ENCODE results near the gene PIK3R2. TPM values are rescaled to one million over a fixed set of nuclear protein-coding genes. Genes with fewer than 3 reads are reported as not detected.

The PIK3R2 gene
- total and polyA plus RNA-seq, 2 of the 13 experiments (the other 11 are each of a cell fraction or from before 2014, with no cell fraction given), result 18.6 to 25.3 TPM

DNA sequence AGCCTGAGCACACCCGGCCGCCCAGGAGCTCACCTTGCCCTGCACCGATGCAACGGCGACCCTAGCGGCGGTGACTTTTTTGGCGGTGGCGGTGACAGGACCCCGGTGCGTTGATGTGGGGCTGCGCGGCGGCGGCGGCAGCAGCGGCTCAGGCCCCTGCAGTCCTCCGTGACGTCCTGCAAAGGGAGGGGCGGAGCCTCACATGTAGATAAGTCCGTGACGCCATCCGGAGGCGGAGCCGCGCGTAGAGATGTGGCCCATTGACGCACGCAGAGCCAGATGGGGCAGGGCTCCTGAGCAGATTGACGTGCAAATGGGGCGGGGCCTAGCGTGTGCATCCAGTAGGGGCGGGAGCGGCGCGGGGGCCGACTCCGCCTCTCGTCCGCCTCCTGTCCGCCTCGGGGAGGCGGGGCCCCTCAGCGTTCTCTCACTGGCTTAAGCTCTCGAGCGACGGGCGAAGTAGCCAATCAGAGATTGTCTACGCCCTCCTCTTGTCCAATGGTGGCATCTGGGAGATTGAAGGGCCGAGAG, 51.0 kb downstream of the PIK3R2 start, which contains the start of gene RAB3A (continued):
- TF ChIP-seq KLF15 (CRISPR knock-in tag; IDR thresholded peaks at IDR 0.05; ENCODE audit: borderline replicate concordance), result no peak; the same call in 1 of the 2 replicates
- peak; percentile 52 for TF ChIP-seq AGO1 (IDR thresholded peaks at IDR 0.05; ENCODE audit: low read depth, low read length, poor library complexity, severe bottlenecking)
- no peak for TF ChIP-seq ZNF768 (CRISPR knock-in tag; IDR thresholded peaks at IDR 0.05)
- TF ChIP-seq, protein P1, sequence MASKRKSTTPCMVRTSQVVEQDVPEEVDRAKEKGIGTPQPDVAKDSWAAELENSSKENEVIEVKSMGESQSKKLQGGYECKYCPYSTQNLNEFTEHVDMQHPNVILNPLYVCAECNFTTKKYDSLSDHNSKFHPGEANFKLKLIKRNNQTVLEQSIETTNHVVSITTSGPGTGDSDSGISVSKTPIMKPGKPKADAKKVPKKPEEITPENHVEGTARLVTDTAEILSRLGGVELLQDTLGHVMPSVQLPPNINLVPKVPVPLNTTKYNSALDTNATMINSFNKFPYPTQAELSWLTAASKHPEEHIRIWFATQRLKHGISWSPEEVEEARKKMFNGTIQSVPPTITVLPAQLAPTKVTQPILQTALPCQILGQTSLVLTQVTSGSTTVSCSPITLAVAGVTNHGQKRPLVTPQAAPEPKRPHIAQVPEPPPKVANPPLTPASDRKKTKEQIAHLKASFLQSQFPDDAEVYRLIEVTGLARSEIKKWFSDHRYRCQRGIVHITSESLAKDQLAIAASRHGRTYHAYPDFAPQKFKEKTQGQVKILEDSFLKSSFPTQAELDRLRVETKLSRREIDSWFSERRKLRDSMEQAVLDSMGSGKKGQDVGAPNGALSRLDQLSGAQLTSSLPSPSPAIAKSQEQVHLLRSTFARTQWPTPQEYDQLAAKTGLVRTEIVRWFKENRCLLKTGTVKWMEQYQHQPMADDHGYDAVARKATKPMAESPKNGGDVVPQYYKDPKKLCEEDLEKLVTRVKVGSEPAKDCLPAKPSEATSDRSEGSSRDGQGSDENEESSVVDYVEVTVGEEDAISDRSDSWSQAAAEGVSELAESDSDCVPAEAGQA (IDR thresholded peaks at IDR 0.05; ENCODE audit: low read depth), result no peak
- TF ChIP-seq, protein P1 (CRISPR knock-in tag; IDR thresholded peaks at IDR 0.05; ENCODE audit: borderline replicate concordance), result no peak
- no peak for TF ChIP-seq KLF9 (CRISPR knock-in tag; IDR thresholded peaks at IDR 0.05; ENCODE audit: low read depth)
- TF ChIP-seq MXD4 (CRISPR knock-in tag; IDR thresholded peaks at IDR 0.05), result peak; percentile 52; the same call in 1 of the 2 replicates
